Activated naive CD4-positive, alpha-beta T cell treated with anti-CD3 and anti-CD28 coated beads for 36 hours (primary cell): ENCODE data around the gene TM2D3. TPM values are rescaled to one million over a fixed set of nuclear protein-coding genes. Genes with fewer than 3 reads are reported as not detected.
"Not testable (repeated sequence)": the region's sequence is repeated elsewhere in the genome, so short reads cannot be mapped to it uniquely, and the experiment has no call there.

Experiments used
- CTCF ChIA-PET: fragments of 350-600 bp; sonication (Branson Sonifier 250); formaldehyde crosslinking; loops from one replicate; lab custom pipeline; 2021; ENCODE audit warnings: antibody characterized with exemption; lab: Charles Lee
- DNase-seq: peaks from one replicate; pipeline ENCODE4 v3.0.0-alpha.2; 2020
- H3K27ac Mint-ChIP-seq: one replicate; pipeline ENCODE4 v1.8.0; 2021; ENCODE audit warnings: mild to moderate bottlenecking, mixed read lengths
- H3K27me3 Mint-ChIP-seq: one replicate; pipeline ENCODE4 v1.8.0; 2021; ENCODE audit warnings: low read depth, mixed read lengths
- H3K36me3 Mint-ChIP-seq: one replicate; pipeline ENCODE4 v1.8.0; 2021; ENCODE audit warnings: low read depth, mixed read lengths
- H3K4me1 Mint-ChIP-seq: one replicate; pipeline ENCODE4 v1.8.0; 2021; ENCODE audit warnings: low read depth, mixed read lengths
- H3K4me3 Mint-ChIP-seq: one replicate; pipeline ENCODE4 v1.8.0; 2021; ENCODE audit warnings: mild to moderate bottlenecking, moderate library complexity, mixed read lengths
- H3K9me3 Mint-ChIP-seq: one replicate; pipeline ENCODE4 v1.8.0; 2021; ENCODE audit warnings: mixed read lengths
- intact Hi-C: fragments of 100-400 bp; cut with micrococcal nuclease; formaldehyde crosslinking; loops from one replicate; pipeline ENCODE4 v1.15.1; 2023
- total RNA-seq, 2 experiments: library from RNA; stranded (reverse); gene quantifications; one replicate each; pipeline ENCODE4 v1.2.3, GENCODE V29; 2021

Gene TM2D3
- total RNA-seq, 2 experiments from 2014 or later = 52.8 to 53.0 TPM

- Mint-ChIP-seq H3K36me3 (peaks cover 17% of the 10 kb centered on the region), H3K27me3 (no peaks in the 10 kb centered on the region), H3K4me1 (peaks cover 20% of the 10 kb centered on the region), H3K27ac (no peak overlapping the region), H3K9me3 (no peaks in the 10 kb centered on the region), H3K4me3 (no peak overlapping the region)
- intact Hi-C loops = no loop called here
- DNase-seq = no peak
- CTCF ChIA-PET = no interaction called here
These were observed 14.3 kb downstream of the TM2D3 start for GRCh38 chr15:101637919-101638318.

DNA sequence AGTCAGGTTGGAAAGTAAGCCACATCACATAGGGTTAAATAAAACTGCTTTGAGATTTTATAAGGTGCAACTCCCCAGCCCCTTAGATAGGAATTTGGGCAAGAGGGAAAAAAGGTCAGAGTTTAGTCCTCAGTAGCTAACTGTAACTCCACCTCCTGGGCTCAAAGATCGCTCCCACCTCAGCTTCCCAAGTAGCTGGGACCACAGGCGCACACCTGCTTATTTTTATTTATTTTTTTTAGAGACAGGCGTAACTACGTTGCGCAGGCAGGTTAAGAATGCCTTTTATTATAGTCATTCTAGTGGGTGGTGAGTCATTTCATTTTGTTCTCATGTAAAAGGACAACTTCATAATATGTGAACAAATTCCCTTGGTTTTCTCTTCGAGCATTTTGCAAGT, 14.7 kb downstream of the TM2D3 start:
- H3K9me3 Mint-ChIP-seq = no peaks in the 10 kb centered on the region
- H3K27ac Mint-ChIP-seq = no peak overlapping the region
- CTCF ChIA-PET = no interaction called here
- H3K36me3 Mint-ChIP-seq = peaks cover 17% of the 10 kb centered on the region
- intact Hi-C loops = no loop called here
- H3K27me3 Mint-ChIP-seq = no peaks in the 10 kb centered on the region
- DNase-seq = no peak
- H3K4me1 Mint-ChIP-seq = peaks cover 16% of the 10 kb centered on the region
- no peak overlapping the region for H3K4me3 Mint-ChIP-seq

- intact Hi-C loops = no loop called here
- H3K36me3 Mint-ChIP-seq = peaks cover 17% of the 10 kb centered on the region
- no peak overlapping the region for H3K4me3 Mint-ChIP-seq
- no peak for DNase-seq
- H3K27ac Mint-ChIP-seq = no peak overlapping the region
- H3K9me3 Mint-ChIP-seq = no peaks in the 10 kb centered on the region
- CTCF ChIA-PET = no interaction called here
- H3K4me1 Mint-ChIP-seq = peaks cover 11% of the 10 kb centered on the region
- no peaks in the 10 kb centered on the region for H3K27me3 Mint-ChIP-seq
These were observed 15.1 kb downstream of the TM2D3 start for GRCh38 chr15:101637038-101637437.

- Mint-ChIP-seq H3K27me3 (no peaks in the 10 kb centered on the region), H3K4me1 (peaks cover 6% of the 10 kb centered on the region), H3K27ac (no peak overlapping the region), H3K36me3 (peaks cover 17% of the 10 kb centered on the region), H3K4me3 (no peak overlapping the region), H3K9me3 (no peaks in the 10 kb centered on the region)
- DNase-seq = no peak
- intact Hi-C loops = no loop called here
- CTCF ChIA-PET = interaction anchor here (1.3 kb wide), 1 partner anchor 134 kb away, joined by 5 read pairs; no protein-coding TSS in a partner anchor
These were observed 16.0 kb downstream of the TM2D3 start for GRCh38 chr15:101635944-101636727.

DNA sequence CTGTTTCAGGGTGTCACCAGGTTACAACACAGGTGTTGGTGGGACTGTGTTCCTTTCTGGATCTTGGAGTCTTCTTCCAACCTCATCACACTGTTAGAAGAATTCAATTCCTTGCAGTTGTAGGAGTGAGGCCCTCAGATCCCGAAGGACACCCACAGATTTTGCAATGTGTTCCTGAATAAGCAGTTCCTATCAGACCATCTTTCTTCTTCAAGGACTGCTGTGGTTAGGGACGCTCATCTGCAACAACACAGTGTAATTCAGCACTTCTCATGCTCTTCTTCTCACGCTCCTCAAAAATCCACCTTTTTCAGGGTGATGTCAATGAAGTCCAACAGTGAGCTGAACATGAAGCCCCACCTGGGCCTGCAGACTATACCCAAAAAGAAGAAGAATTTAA, 18.8 kb downstream of the TM2D3 start:
- CTCF ChIA-PET = no interaction called here
- no peaks in the 10 kb centered on the region for H3K9me3 Mint-ChIP-seq
- H3K27ac Mint-ChIP-seq = no peak overlapping the region
- peaks cover 4% of the 10 kb centered on the region for H3K36me3 Mint-ChIP-seq
- H3K27me3 Mint-ChIP-seq = no peaks in the 10 kb centered on the region
- no peak overlapping the region for H3K4me3 Mint-ChIP-seq
- intact Hi-C loops = no loop called here
- DNase-seq = no peak
- H3K4me1 Mint-ChIP-seq = no peaks in the 10 kb centered on the region

GRCh38 chr15:101626729-101627128, 25.5 kb downstream of the TM2D3 start:
- intact Hi-C loops, H3K27me3 Mint-ChIP-seq: not testable (repeated sequence)
- CTCF ChIA-PET = interaction anchor here (0.7 kb wide), 1 partner anchor 60 kb away, joined by 5 read pairs; no protein-coding TSS in a partner anchor

DNA sequence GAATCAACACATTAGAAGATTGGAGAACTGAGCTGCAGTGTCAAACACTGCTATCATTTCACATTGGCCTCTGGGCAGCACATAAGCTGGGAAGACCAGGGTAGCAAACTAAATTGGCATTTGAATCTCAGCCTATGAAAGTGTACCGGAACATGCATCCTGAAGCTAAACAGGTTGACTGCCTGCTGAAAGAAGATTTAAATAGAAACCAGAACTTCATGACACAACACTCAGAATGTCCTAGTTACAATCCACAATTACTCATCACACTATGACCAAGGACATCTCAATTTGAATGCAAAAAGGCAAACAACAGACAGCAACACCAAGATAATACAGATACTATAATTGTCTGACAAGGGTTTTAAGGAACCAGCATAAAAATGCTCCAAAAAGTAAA, 26.2 kb downstream of the TM2D3 start:
- Mint-ChIP-seq H3K27me3 (no peaks in the 10 kb centered on the region), H3K27ac (no peak overlapping the region), H3K4me1 (peaks cover 36% of the 10 kb centered on the region), H3K36me3 (peaks cover 21% of the 10 kb centered on the region), H3K9me3 (peaks cover 10% of the 10 kb centered on the region), H3K4me3 (no peak overlapping the region)
- DNase-seq = no peak
- CTCF ChIA-PET = interaction anchor here (0.7 kb wide), 1 partner anchor 59 kb away, joined by 5 read pairs; no protein-coding TSS in a partner anchor
- intact Hi-C loops = no loop called here

More at GRCh38 chr15:101626729-101627128, 25.5 kb downstream of the TM2D3 start:
- H3K4me3 Mint-ChIP-seq, H3K27ac Mint-ChIP-seq, H3K9me3 Mint-ChIP-seq, DNase-seq: not testable (repeated sequence)
- peaks cover 21% of the 10 kb centered on the region for H3K36me3 Mint-ChIP-seq
- peaks cover 33% of the 10 kb centered on the region for H3K4me1 Mint-ChIP-seq

DNA sequence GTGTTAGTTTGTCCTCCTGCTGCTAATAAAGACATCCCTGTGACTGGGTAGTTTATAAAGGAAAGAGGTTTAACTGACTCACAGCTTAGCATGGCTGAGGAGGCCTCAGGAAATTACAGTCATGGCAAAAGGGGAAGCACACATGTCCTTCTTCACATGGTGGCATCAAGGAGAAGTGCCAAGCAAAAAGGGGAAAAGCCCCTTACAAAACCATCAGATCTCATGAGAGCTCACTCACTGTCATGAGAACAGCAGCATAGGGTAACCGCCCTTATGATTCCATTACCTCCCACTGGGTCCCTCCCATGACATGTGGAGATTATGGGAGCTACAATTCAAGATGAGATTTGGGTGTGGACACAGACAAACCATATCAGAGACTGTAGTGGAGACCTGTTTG, 27.0 kb downstream of the TM2D3 start:
- H3K4me3 Mint-ChIP-seq = no peak overlapping the region
- H3K27ac Mint-ChIP-seq = no peak overlapping the region
- H3K27me3 Mint-ChIP-seq = no peaks in the 10 kb centered on the region
- intact Hi-C loops = no loop called here
- no peak for DNase-seq
- H3K36me3 Mint-ChIP-seq = peaks cover 23% of the 10 kb centered on the region
- peaks cover 37% of the 10 kb centered on the region for H3K4me1 Mint-ChIP-seq
- CTCF ChIA-PET = interaction anchor here (1.3 kb wide), 1 partner anchor 123 kb away, joined by 4 read pairs; no protein-coding TSS in a partner anchor
- H3K9me3 Mint-ChIP-seq = peaks cover 10% of the 10 kb centered on the region

GRCh38 chr15:101623367-101624304, 28.5 kb downstream of the TM2D3 start:
- CTCF ChIA-PET = interaction anchor here (1.4 kb wide), 1 partner anchor 18 kb away, joined by 5 read pairs; no protein-coding TSS in a partner anchor
- Mint-ChIP-seq H3K36me3 (peaks cover 23% of the 10 kb centered on the region), H3K27ac (no peak overlapping the region), H3K9me3 (peaks cover 10% of the 10 kb centered on the region), H3K4me1 (peaks cover 37% of the 10 kb centered on the region), H3K4me3 (no peak overlapping the region), H3K27me3 (no peaks in the 10 kb centered on the region)
- intact Hi-C loops = no loop called here
- no peak for DNase-seq

DNA sequence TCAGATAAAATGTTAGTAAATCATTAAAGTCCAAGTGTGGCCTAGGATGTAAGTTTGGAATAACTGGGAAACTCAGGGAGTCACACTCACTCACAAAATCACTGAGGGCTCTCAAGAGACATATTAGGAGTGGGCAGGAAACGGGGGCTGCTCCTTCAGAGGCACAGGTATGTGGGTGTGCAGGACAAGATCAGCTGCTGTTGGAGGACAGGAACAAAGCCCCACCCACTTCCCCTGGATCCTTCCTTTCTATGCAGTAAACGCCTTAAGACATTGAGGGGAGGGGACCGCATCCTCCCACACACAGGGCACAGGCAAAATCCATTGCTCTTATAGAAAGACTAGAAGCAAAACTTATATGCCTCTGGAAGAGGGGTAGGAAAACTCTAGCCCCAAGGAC, 30.2 kb downstream of the TM2D3 start:
- CTCF ChIA-PET = interaction anchor here (1.4 kb wide), 1 partner anchor 20 kb away, joined by 5 read pairs; no protein-coding TSS in a partner anchor
- Mint-ChIP-seq H3K9me3 (peaks cover 10% of the 10 kb centered on the region), H3K4me1 (peaks cover 37% of the 10 kb centered on the region), H3K4me3 (no peak overlapping the region), H3K27ac (no peak overlapping the region), H3K27me3 (no peaks in the 10 kb centered on the region), H3K36me3 (peaks cover 23% of the 10 kb centered on the region)
- intact Hi-C loops = no loop called here
- no peak for DNase-seq

DNA sequence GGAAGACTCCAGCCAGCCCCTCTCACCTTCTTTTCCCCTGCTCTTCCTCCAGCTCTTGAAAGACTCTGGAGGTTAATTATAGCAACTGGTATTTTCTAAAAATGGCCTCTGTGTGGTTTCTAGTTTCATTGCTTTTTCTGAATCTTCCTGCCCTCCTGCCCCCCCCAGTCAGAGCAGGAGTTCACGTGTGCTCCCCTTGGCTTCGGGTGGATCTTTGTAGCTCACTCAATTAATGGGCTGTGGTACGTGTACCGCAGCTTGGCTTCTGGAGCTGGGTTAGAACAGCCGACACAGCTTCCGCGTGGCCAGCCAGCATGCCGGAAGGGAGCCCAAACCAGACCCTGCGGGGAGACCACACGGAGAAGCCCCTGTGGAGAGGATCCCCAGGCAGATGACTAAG, 31.5 kb downstream of the TM2D3 start:
- CTCF ChIA-PET = no interaction called here
- H3K9me3 Mint-ChIP-seq = peaks cover 10% of the 10 kb centered on the region
- no peak for DNase-seq
- intact Hi-C loops = no loop called here
- H3K4me1 Mint-ChIP-seq = peaks cover 33% of the 10 kb centered on the region
- no peak overlapping the region for H3K4me3 Mint-ChIP-seq
- no peak overlapping the region for H3K27ac Mint-ChIP-seq
- H3K36me3 Mint-ChIP-seq = peaks cover 17% of the 10 kb centered on the region
- no peaks in the 10 kb centered on the region for H3K27me3 Mint-ChIP-seq

- no peaks in the 10 kb centered on the region for H3K27me3 Mint-ChIP-seq
- peaks cover 14% of the 10 kb centered on the region for H3K36me3 Mint-ChIP-seq
- no peak overlapping the region for H3K4me3 Mint-ChIP-seq
- peaks cover 10% of the 10 kb centered on the region for H3K9me3 Mint-ChIP-seq
- no peak overlapping the region for H3K27ac Mint-ChIP-seq
- CTCF ChIA-PET = no interaction called here
- H3K4me1 Mint-ChIP-seq = peaks cover 28% of the 10 kb centered on the region
- intact Hi-C loops = no loop called here
- no peak for DNase-seq
These were observed 32.6 kb downstream of the TM2D3 start for GRCh38 chr15:101619615-101619865.
